Spleen (tissue), 7 donors: ENCODE data around the gene RHEX.

Experiments
- CTCF ChIP-seq, 11 experiments: fragments of 200-600 bp in 7 of 11; fragments of 450-650 bp in 4 of 11; sonication (generic) in 4 of 11; IDR thresholded peaks in 8 of 11; conservative IDR thresholded peaks in 3 of 11; 1 replicate in 7 of 11; 2 replicates in 4 of 11; pipeline versions ENCODE4 v1.4.0 to v1.8.0; 2016 to 2021; ENCODE audit warnings: antibody characterized with exemption in 11 of 11, inconsistent platforms in 4 of 11, mild to moderate bottlenecking in 1 of 11
- POLR2A ChIP-seq, 3 donors: fragments of 450-650 bp; IDR thresholded peaks; one replicate each; pipeline ENCODE4 v1.5.1; 2017; ENCODE audit warnings: antibody characterized with exemption in 3 of 3, mild to moderate bottlenecking in 1 of 3
- POLR2AphosphoS5 ChIP-seq, 3 donors: sonication (generic); formaldehyde crosslinking; IDR thresholded peaks; one replicate each; pipeline ENCODE4 v1.5.1; 2017; ENCODE audit warnings: antibody characterized with exemption in 3 of 3
- donor health status: DM: no; HTN: no; CAD: no; lungs with moderate emphysema.
- donor health status: DM: no; HTN: no; CAD: no.
- donor health status: DM: no; HTN: no; CAD: no.

- TF ChIP-seq CTCF (IDR thresholded peaks at IDR 0.05 in 8 of 11, conservative IDR thresholded peaks at IDR 0.05 in 3 of 11) (no peak), POLR2AphosphoS5 (IDR thresholded peaks at IDR 0.05) (no peak), POLR2A (IDR thresholded peaks at IDR 0.05) (no peak)
Measured at GRCh38 chr1:206060844-206061243, 7.9 kb downstream of the RHEX start.
